Gastrocnemius medialis (tissue), 4 donors: Measurements from ENCODE around the gene AKAP13. TPM values are rescaled to one million over a fixed set of nuclear protein-coding genes. Genes with fewer than 3 reads are reported as not detected.
A peak's percentile ranks its signal among the peaks of the same experiment; 100 is the strongest.

Experiments used
- ATAC-seq, 2 donors: fragments of 150-250 bp; one replicate each; pipeline ENCODE4 v1.9.1; 2016
- DNase-seq, 2 donors: peaks; one replicate each; pipeline ENCODE4 v3.0.0-alpha.2; 2019
- H3K27ac ChIP-seq, 4 donors: fragments of 200-600 bp; sonication (generic); 1 replicate in 1 of 4; 2 replicates in 3 of 4; pipeline ENCODE4 v1.5.1; 2016 to 2018; ENCODE audit warnings: mild to moderate bottlenecking in 2 of 4, moderate library complexity in 1 of 4
- H3K27me3 ChIP-seq, 3 donors: fragments of 200-600 bp; sonication (generic) in 2 of 3; 1 replicate in 1 of 3; 2 replicates in 2 of 3; pipeline versions ENCODE4 v1.5.1 to v1.6.0; 2016 to 2019; ENCODE audit warnings: mild to moderate bottlenecking in 1 of 3, moderate library complexity in 1 of 3
- H3K36me3 ChIP-seq, 2 donors: fragments of 200-600 bp; sonication (generic) in 1 of 2; one replicate each; pipeline ENCODE4 v1.5.1; 2017 to 2018
- H3K4me1 ChIP-seq, 2 donors: fragments of 200-600 bp; sonication (generic) in 1 of 2; one replicate each; pipeline ENCODE4 v1.5.1; 2016 to 2017; ENCODE audit warnings: mild to moderate bottlenecking in 2 of 2
- H3K4me3 ChIP-seq, 4 donors: fragments of 200-600 bp; sonication (generic) in 3 of 4; 1 replicate in 1 of 4; 2 replicates in 3 of 4; pipeline ENCODE4 v1.5.1; 2016 to 2019; ENCODE audit warnings: mild to moderate bottlenecking in 2 of 4
- H3K9me3 ChIP-seq, 3 donors: fragments of 200-600 bp; sonication (generic) in 2 of 3; 1 replicate in 1 of 3; 2 replicates in 2 of 3; pipeline ENCODE4 v1.5.1; 2016 to 2019
- POLR2A ChIP-seq, 2 donors: fragments of 450-650 bp; IDR thresholded peaks; one replicate each; pipeline ENCODE4 v1.6.1; 2017; ENCODE audit warnings: antibody characterized with exemption in 2 of 2, mild to moderate bottlenecking in 2 of 2, moderate library complexity in 2 of 2
- in situ Hi-C, 4 donors: fragments of 200-750 bp; cut with MboI; loops; one replicate each; pipeline versions ENCODE4 v1.15.0 to v1.8.0; 2017; ENCODE audit warnings: low sequenced_read_pairs in 4 of 4
- intact Hi-C: fragments of 100-400 bp; cut with DNase I; formaldehyde crosslinking; loops from one replicate; pipeline ENCODE4 v1.15.1; 2023; ENCODE audit warnings: low total_unique reads
- total RNA-seq, 4 donors: library from RNA; depleted of rRNA; stranded (reverse); fragments of >200 nt; gene quantifications; one replicate each; pipeline versions ENCODE4 v1.1.0 to v1.2.3, GENCODE V29; 2016
- TF ChIP-seq, protein P1 (sequence below), 5 experiments: fragments of 450-650 bp in 3 of 5; fragments of 200-600 bp in 2 of 5; sonication (generic) in 2 of 5; IDR thresholded peaks in 4 of 5; conservative IDR thresholded peaks in 1 of 5; 1 replicate in 4 of 5; 2 replicates in 1 of 5; pipeline ENCODE4 v1.5.1; 2016 to 2019; ENCODE audit warnings: antibody characterized with exemption in 5 of 5, mild to moderate bottlenecking in 3 of 5, moderate library complexity in 3 of 5

The AKAP13 gene
- total RNA-seq, 4 donors from 2014 or later: 127 to 481 (median 172) TPM

GRCh38 chr15:85509973-85510372 lies 129.6 kb downstream of the AKAP13 start:
- H3K36me3 ChIP-seq: no peaks in the 10 kb centered on the region
- no peak overlapping the region for H3K27ac ChIP-seq
- TF ChIP-seq, protein P1, sequence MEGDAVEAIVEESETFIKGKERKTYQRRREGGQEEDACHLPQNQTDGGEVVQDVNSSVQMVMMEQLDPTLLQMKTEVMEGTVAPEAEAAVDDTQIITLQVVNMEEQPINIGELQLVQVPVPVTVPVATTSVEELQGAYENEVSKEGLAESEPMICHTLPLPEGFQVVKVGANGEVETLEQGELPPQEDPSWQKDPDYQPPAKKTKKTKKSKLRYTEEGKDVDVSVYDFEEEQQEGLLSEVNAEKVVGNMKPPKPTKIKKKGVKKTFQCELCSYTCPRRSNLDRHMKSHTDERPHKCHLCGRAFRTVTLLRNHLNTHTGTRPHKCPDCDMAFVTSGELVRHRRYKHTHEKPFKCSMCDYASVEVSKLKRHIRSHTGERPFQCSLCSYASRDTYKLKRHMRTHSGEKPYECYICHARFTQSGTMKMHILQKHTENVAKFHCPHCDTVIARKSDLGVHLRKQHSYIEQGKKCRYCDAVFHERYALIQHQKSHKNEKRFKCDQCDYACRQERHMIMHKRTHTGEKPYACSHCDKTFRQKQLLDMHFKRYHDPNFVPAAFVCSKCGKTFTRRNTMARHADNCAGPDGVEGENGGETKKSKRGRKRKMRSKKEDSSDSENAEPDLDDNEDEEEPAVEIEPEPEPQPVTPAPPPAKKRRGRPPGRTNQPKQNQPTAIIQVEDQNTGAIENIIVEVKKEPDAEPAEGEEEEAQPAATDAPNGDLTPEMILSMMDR (IDR thresholded peaks at IDR 0.05 in 4 of 5, conservative IDR thresholded peaks at IDR 0.05 in 1 of 5): no peak
- TF ChIP-seq POLR2A (IDR thresholded peaks at IDR 0.05): no peak
- DNase-seq: no peak
- H3K27me3 ChIP-seq: no peaks in the 10 kb centered on the region
- ATAC-seq: no peak
- no peaks in the 10 kb centered on the region for H3K9me3 ChIP-seq
- no peak overlapping the region for H3K4me3 ChIP-seq
- in situ Hi-C loops (no loop called here), intact Hi-C loops (loop anchor here (10.0 kb wide), 1 partner anchor 215 kb away; no protein-coding TSS in a partner anchor)
- peaks cover 6 to 12% of the 10 kb centered on the region in 2 donors for H3K4me1 ChIP-seq

GRCh38 chr15:85514413-85514812 lies 134.0 kb downstream of the AKAP13 start:
- Histone ChIP-seq H3K36me3 (no peaks in the 10 kb centered on the region), H3K9me3 (no peaks in the 10 kb centered on the region), H3K27ac (no peak overlapping the region), H3K27me3 (no peaks in the 10 kb centered on the region), H3K4me1 (peaks cover 5 to 10% of the 10 kb centered on the region in 2 donors), H3K4me3 (no peak overlapping the region)
- in situ Hi-C loops (no loop called here), intact Hi-C loops (no loop called here)
- no peak for TF ChIP-seq POLR2A (IDR thresholded peaks at IDR 0.05)
- TF ChIP-seq, protein P1 (IDR thresholded peaks at IDR 0.05 in 4 of 5, conservative IDR thresholded peaks at IDR 0.05 in 1 of 5): no peak
- DNase-seq (no peak), ATAC-seq (peak in 1 of 2 donors; percentile 82)

DNA sequence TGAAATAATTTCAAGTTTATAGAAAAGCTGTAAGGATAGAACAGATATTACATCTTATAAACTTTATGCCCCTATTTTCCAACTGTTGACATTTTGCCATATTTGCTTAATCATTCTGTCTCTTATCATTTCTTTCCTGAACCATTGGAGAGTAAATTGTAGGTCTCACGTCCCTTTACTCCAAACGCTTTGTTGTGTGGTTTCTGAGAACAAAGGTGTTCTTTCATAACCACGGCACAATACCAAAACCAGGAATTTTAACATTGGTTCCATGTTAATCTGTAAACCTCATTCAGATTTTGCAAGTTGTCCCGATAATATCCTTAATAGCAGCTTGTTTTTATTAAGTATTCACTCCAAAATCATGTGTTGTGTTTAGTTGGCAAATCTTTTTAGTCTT lies 134.8 kb downstream of the AKAP13 start:
- no peak overlapping the region for H3K4me3 ChIP-seq
- no peaks in the 10 kb centered on the region for H3K9me3 ChIP-seq
- H3K36me3 ChIP-seq: no peaks in the 10 kb centered on the region
- ATAC-seq (no peak), DNase-seq (no peak)
- TF ChIP-seq POLR2A (IDR thresholded peaks at IDR 0.05): no peak
- TF ChIP-seq, protein P1 (IDR thresholded peaks at IDR 0.05 in 4 of 5, conservative IDR thresholded peaks at IDR 0.05 in 1 of 5): no peak
- H3K27me3 ChIP-seq: no peaks in the 10 kb centered on the region
- no peak overlapping the region for H3K27ac ChIP-seq
- intact Hi-C loops: no loop called here
- H3K4me1 ChIP-seq: peaks cover 5 to 10% of the 10 kb centered on the region in 2 donors
- in situ Hi-C loops: no loop called here

- no peak overlapping the region for H3K4me3 ChIP-seq
- H3K4me1 ChIP-seq: peaks cover 5 to 10% of the 10 kb centered on the region in 2 donors
- H3K9me3 ChIP-seq: no peaks in the 10 kb centered on the region
- no peaks in the 10 kb centered on the region for H3K27me3 ChIP-seq
- no peak for TF ChIP-seq POLR2A (IDR thresholded peaks at IDR 0.05)
- TF ChIP-seq, protein P1 (IDR thresholded peaks at IDR 0.05 in 4 of 5, conservative IDR thresholded peaks at IDR 0.05 in 1 of 5): no peak
- H3K27ac ChIP-seq: no peak overlapping the region
- H3K36me3 ChIP-seq: no peaks in the 10 kb centered on the region
- DNase-seq: no peak
- in situ Hi-C loops (no loop called here), intact Hi-C loops (no loop called here)
- ATAC-seq: no peak
Observed at GRCh38 chr15:85517086-85517485, 136.7 kb downstream of the AKAP13 start.
